Measurements from ENCODE around the gene FEM1C.

Gene FEM1C

DNA sequence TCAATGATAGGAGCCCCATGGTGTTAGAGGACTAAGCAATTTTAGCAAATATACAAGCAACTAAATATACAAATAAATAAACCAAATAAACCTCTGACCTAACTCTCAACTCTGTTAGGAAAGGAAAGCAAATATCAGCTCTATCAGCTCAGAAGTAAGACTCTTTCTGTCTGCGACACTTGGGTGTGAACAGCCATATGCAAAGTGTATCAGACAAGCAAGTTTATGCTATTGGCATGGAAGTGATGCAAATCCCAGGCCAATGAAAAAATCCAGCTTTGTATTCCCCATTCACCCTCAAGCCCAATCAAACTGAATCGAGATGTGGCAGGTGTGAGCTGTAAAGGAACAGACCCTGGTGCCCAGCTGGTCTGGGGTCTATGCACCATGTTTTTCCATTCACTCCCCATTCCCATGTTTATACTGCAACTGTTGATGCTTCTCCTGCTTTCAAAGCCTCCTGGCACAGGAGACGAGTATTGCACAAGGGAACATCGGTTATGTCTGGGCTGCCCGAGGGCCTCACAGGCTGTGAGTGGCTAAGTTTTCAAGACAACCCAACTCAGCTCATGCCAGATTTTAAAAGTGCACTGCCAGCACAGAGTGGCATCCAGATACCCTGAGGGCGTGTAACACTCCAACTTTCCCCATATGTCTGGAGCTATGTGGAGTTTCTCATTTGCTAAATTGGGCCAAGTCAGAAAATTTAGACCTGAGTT is 73.1 kb downstream of the FEM1C start:
- no peak for DNase-seq

DNA sequence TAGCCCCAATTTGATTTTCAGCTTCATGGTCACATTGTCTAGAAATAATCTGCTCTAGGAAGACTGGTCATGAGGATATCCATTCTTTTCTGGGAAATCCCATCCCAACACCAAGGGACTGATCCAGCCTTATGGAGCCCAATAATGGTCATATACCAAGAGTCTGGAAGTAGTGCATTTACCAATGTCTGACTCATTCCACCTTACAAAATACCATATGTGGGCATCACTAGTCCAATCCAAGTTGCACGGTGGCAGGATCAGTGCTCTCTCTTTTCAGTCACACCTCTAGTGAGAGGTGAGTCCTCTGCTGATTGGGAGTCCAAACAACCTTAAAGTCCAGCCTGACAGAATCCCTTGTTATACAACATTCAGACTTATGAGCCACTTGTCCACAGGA is 73.7 kb downstream of the FEM1C start:
- DNase-seq, result no peak
